ENCODE measurements around the gene OSBPL8. TPM values are rescaled to one million over a fixed set of nuclear protein-coding genes. Genes with fewer than 3 reads are reported as not detected.
"Not testable (repeated sequence)": the region's sequence is repeated elsewhere in the genome, so short reads cannot be mapped to it uniquely, and the experiment has no call there.

The OSBPL8 gene
- total RNA-seq, 1 donor from 2014 or later, result 43.2 TPM

DNA sequence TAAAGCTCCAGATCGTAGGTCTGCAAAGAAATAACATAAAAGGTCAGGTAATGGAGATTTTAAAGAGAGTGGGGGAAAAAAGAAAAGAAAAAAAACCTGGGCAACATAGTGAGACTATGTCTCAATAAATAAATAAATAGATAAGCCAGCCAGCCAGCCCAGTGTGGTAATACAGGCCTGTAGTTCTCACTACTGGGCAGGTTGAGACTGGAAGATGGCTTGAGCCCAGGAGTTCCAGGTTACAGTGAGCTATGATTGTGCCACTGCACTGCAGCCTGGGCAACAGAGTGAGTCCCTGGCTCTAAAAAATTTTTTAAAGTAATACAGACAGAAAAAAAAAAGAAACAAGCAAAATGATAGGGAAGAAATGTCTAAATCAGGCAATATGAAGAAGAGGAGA, 168.1 kb downstream of the OSBPL8 start:
- DNase-seq (ENCODE audit: low spot score), result no peak
- intact Hi-C loops (cut with DNase I), result no loop called here

DNA sequence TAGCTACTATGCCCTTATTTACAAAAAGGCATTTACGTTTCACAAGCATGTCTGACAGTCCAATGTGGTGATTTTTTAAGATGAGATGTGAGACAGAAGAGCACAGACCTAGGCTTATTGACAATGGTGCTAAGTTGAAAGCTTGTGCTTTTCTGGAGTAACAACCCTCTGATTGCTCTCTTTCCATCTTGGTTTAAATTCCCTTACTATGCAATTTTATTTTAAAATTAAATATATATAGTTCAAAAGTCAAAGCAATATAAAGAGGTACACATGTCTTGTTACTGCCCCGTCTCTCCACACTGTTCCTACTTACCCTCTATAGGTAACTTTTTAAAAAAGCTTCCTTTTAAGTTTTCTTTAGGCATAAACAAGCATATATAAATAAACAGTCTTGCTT, 172.0 kb downstream of the OSBPL8 start:
- DNase-seq (ENCODE audit: low spot score), result no peak
- intact Hi-C loops (cut with DNase I), result no loop called here

DNA sequence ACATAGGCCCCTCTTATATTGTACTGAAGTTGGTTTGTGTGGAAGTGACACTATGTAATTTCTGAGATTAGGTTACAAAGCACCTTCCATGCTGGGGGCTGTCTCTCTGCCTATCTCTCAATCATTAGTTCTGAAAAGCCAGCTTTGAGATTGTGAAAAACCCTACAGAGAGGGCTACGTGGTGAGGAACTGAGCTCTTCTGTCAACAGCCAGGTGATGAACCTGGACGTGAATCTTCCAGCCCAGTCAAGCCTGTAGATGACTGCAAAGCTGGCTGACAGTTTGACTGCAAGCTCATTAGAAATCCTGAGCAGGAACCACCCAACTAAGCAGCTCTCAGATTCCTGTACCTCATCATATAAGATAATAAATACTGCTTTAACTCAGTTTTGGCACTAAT, 175.0 kb downstream of the OSBPL8 start:
- DNase-seq (ENCODE audit: low spot score), result no peak
- intact Hi-C loops (cut with DNase I), result no loop called here

DNA sequence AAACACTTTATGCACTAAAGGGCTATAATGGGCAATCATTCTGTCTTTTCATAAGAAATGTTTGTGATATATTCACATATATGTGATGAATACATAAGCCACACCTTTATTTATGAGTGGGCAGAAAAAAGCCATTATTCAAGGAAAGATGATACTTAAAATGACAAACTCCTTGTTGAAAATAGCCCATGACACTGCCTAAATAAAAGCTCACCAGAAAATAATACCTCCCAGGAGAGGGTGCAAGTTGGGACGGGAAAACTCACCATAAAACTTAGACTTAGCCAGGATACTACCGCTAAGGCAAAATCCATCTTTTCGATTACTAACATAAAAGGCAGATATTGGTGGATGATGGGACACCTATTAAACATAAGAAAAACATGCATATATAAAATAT, 175.6 kb downstream of the OSBPL8 start:
- intact Hi-C loops (cut with DNase I), result no loop called here
- no peak for DNase-seq (ENCODE audit: low spot score)

DNA sequence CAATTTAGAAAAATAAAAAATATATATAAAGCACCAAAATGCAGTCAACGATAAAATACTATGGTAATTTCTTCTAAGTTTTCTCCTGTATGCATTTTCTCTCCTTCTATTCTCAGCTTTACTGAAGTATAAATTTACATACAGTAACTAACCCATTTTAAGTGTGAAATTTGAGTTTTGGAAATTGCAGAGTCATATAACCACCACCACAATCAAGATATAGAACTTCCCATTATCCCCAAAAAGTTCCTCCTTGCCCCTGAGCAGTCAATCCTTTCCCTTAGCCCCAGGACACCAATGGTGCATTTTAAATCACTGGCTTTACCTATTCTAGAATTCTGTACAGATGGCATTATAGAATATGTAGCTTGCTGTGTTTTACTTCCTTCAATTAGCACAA, 180.3 kb downstream of the OSBPL8 start:
- DNase-seq (ENCODE audit: low spot score), result no peak
- intact Hi-C loops (cut with DNase I), result no loop called here

DNA sequence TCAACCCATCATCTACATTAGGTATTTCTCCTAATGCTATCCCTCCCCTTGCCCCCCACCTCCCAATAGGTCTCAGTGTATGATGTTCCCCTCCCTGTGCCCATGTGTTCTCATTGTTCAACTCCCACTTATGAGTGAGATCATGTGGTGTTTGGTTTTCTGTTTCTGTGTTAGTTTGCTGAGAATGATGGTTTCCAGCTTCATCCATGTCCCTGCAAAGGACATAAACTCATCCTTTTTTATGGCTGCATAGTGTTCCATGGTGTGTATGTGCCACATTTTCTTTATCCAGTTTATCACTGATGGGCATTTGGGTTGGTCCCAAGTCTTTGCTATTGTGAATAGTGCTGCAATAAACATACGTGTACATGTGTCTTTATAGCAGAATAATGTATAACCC, 182.7 kb downstream of the OSBPL8 start:
- intact Hi-C loops (cut with DNase I), result not testable (repeated sequence)

DNA sequence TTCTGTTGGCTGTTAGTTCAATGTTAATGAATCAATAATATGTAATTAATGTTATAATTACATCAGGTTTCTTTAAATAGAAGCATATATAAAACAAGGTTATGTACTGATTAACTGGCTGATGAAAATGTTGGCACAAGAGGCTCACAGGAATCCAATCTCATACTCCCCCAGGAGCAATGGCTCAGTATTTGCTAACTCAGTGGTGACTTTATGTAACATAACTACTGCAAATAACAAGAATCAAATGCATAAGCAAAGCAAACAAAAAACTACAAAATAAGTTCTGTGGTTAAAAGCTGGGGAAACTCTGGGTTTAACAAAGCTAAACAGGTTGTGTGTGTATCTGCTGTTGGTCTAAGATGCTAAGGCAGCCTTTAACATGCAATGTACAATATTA, 183.6 kb downstream of the OSBPL8 start:
- DNase-seq (ENCODE audit: low spot score), result no peak
- intact Hi-C loops (cut with DNase I), result no loop called here

More for the DNA sequence above, 182.7 kb downstream of the OSBPL8 start:
- not testable (repeated sequence) for DNase-seq (ENCODE audit: low spot score)

DNA sequence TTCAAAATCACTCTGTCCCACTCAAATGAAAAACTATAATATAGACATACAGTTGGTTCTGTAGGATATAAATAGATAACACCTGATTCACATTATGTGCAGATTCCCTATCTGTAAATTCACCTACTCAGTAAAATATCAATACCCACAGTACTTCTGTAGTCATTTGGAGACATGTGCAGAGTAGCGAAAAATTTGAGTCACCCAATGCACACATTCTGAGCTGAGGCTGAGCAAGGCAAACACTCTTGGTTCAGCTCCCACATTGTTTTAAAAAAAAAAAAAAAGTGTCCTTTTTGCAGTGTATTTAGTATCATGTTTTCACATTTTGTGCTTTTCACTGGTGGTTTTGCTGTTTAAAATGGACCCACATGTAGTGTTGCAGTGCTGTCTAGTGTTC, 184.1 kb downstream of the OSBPL8 start:
- DNase-seq (ENCODE audit: low spot score), result no peak
- intact Hi-C loops (cut with DNase I), result no loop called here

DNA sequence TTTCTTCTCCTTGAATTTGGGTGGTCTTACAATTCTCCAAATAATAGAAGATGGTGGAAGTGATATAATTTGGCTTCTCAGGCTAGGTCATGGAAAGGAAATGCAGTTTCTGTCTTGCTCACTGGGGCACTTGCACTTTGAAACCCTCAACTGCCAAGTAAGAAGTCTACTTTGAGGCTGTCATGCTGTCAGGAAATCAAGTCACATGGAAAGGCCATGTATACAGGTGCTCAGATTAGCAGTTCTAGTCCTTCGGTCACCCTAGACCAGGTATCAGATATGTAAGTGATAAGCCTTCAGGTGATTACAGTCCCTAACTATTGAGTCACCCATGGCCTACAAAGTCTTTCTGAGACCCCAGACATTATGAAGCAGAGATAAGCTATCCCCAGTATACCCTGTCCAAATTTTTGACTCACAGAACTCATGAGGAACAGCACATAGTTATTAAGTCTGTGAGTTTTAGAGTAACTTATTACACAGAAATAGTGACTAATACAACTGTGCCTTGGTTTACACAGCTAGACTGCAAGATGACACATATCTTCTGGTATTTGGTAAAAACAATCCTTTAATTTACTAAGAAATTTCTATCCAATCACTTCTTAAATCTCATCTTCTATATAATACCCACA, 185.1 kb downstream of the OSBPL8 start:
- DNase-seq (ENCODE audit: low spot score), result no peak
- intact Hi-C loops (cut with DNase I), result no loop called here

DNA sequence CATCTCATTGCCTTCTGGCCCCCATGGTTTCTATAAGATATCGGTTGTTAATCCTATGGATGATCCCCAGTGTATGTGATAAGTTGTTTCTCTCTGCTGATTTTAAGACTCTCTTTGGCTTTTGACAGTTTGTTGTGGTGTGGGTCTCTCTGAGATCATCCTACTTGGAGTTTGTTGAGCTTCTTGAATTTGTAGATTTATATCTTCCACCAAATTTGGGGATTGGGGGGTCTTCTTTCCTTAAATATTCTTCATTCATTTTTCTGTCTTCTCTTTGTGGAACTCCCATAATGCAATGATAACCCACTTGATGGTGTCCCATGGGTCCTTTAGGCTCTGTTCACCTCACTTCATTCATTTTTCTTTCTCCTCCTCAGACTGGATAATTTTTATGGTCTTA, 191.3 kb downstream of the OSBPL8 start:
- intact Hi-C loops (cut with DNase I), result no loop called here
- DNase-seq (ENCODE audit: low spot score), result no peak

DNA sequence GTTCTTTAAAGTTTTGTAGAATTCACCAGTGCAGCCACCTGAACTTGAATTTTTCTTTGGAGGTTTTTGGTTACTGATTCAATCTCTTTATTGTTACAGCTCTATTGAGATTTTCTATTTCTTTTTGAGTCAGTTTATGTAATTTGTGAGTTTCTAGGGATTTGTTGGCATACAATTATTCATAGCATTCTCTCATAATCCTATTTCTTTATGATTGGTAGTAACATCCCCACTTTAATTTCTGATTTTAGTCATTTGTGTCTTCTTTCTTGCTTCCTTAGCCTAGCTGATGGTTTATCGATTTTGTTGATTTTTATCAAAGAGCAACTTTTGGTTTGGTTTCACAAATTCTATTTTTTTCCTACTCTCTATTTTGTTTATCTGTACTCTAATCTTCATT, 193.4 kb downstream of the OSBPL8 start:
- intact Hi-C loops (cut with DNase I), result no loop called here
- no peak for DNase-seq (ENCODE audit: low spot score)

DNA sequence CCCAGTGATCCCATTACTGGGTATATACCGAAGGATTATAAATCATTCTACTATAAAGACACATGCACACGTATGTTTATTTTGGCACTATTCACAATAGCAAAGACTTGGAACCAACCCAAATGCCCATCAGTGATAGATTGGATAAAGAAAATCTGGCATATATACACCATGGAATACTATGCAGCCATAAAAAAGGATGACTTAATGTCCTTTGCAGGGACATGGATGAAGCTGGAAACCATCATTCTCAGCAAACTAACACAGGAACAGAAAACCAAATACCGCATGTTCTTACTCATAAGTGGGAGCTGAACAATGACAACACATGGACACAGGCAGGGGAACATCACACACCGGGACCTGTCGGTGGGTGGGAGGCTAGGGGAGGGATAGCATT, 195.4 kb downstream of the OSBPL8 start:
- intact Hi-C loops (cut with DNase I); DNase-seq (ENCODE audit: low spot score): not testable (repeated sequence)

DNA sequence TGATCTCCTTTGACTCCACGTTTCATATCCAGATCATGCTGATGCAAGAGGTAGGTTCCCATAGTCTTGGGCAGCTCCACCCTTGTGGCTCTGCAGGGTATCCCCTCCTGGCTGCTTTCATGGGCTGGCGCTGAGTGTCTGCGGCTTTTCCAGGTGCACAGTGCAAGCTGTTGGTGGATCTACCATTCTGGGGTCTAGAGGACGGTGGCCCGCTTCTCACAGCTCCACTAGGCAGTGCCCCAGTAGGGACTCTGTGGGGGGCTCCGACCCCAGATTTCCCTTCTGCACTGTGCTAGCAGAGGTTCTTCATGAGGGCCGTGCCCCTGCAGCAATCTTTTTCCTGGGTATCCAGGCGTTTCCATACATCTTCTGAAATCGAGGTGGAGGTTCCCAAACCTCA, 199.3 kb downstream of the OSBPL8 start:
- intact Hi-C loops (cut with DNase I), result no loop called here

DNA sequence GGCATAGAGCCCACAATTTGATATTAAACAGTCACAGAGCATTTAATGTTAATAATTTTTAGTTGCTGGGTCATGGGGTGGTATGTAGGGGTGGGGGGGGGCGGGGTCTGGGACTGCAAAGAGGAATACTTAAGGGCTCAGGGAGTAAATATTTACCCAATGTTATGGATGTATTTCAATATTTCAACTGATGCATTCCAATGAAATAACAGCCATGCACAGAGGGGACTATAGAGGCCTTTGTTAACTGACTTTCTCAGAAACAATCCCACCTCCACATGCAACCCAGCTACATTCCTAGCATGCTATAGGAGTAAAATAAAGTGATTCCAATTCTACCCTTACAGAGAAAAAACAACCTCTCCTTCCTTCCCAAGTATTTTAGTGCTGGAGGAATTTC, 203.5 kb downstream of the OSBPL8 start:
- DNase-seq (ENCODE audit: low spot score), result no peak
- intact Hi-C loops (cut with DNase I), result no loop called here

More for the DNA sequence above, 199.3 kb downstream of the OSBPL8 start:
- DNase-seq (ENCODE audit: low spot score), result peak; percentile 63

DNA sequence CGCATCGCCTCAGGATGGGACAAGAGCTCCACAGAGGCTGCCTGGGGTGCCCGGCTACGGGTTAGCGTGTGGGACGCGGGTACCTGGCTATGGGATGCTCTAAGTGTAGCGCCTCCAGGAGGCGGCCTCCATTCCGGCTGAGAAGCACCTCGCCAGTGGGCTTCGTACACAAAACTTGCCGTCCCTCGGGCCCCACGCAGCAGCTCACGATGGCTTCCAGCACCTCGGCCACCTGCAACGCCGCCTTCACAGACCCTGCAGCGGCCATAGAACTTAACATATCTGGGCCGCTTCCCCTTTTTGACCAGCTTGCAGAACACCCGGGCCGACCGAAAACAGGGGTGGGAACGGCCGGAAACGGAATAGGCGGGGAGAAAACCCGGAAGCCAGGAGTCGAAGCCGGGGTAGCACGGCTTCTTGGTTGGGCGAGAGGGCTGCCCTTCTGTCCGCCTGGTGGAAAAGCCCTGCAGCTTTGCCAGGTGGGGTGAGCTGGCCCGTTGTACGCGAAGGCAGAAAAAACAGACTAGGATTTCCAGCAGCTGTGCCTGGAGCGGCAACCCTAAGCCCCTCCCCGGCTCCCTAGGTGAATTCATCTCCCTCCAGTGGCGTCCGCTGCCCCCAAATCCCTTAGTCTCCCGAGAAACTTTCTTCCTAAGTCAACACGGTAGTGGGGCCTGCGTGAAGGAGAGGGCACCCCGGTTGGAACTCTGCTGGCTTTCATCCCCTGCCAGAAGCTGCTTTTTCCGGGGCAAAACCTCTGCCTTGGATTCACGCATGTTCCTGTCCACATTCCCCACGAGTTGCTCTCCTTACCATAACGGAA, 211.3 kb downstream of the OSBPL8 start, which contains the start of gene BBS10:
Gene BBS10, minus strand, starts transcription at position 337 of the 823 bp plus-strand sequence. Its CDS starts 57 bp downstream, at position 280.
- peak; percentile 98 for DNase-seq (ENCODE audit: low spot score)
- intact Hi-C loops (cut with DNase I), result loop anchor here (2.0 to 10.0 kb wide), 5 partner anchors 109 to 833 kb away; partner anchors contain the start of genes KRR1, NAP1L1 and OSBPL8

DNA sequence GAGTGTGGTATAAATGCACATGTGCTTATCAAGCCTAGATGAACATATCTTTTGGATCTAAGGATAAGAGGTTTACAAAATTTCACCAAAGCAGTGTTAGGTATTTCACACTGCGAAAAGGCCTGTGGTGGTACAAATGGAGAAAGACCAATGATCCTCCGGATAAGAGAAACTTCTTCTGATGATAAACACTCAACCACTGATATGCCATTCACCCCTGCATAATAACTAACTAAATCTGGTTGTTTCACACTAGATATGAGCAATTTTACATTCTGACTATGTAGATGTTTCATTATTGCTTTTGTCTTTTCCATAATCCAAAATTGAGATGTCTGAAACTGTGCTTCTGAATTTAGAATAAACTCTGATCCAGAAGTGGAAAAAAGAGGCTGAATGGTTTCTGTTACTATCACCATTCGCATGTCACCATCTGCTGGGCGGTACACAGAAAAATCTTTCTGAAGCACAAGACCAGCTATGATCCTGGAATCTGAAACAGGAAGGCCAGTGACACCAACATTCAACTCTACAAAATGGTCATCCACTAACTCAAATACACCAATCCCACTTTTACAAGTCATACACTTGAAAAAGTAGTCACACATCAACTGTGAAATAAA, 212.7 kb downstream of the OSBPL8 start:
- intact Hi-C loops (cut with DNase I), result loop anchor here (2.0 to 10.0 kb wide), 5 partner anchors 110 to 832 kb away; partner anchors contain the start of genes KRR1 and OSBPL8
- DNase-seq (ENCODE audit: low spot score), result no peak

DNA sequence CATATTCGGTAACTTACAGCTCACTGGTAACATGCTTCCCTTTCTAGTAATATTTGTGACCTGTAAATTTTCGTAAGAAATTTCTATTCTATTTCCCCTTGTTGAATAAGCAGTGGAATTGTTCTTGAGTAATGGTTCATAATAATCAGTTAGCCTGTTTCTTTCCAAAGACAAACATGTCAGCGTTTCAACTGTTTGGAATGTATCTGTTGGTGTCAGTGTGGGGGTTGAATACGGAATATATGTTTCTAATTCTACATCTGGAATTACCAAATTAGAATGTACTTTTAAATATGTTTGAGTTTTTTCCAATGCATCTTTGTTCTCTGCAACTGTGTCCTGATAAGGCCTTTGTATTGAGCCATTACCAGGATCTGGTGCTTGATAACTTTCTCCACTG, 213.3 kb downstream of the OSBPL8 start:
- intact Hi-C loops (cut with DNase I), result loop anchor here (2.0 to 10.0 kb wide), 5 partner anchors 111 to 831 kb away; partner anchors contain the start of genes KRR1 and OSBPL8

DNA sequence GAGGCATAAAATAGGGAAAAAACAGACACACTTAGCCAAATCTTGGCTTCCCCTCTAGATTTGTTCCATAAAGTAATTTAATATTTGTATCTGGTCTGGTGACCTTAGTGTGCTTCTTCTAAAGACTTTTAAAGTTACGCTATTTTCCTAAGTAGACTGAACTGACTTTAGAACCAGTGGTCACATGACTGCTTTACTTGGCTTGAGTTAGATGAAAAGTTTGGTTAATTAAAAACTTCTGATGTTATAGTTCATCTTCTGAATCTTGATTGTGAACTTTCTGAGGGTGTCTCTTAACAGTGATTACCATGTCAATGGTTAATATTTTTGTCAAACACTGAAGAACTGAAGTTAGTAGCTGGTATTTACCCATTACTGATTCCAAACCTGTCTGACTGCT, 214.0 kb downstream of the OSBPL8 start:
- no peak for DNase-seq (ENCODE audit: low spot score)
- intact Hi-C loops (cut with DNase I), result loop anchor here (5.0 to 10.0 kb wide), 4 partner anchors 112 to 831 kb away; partner anchors contain the start of genes KRR1 and OSBPL8

More for the DNA sequence above, 213.3 kb downstream of the OSBPL8 start:
- no peak for DNase-seq (ENCODE audit: low spot score)

DNA sequence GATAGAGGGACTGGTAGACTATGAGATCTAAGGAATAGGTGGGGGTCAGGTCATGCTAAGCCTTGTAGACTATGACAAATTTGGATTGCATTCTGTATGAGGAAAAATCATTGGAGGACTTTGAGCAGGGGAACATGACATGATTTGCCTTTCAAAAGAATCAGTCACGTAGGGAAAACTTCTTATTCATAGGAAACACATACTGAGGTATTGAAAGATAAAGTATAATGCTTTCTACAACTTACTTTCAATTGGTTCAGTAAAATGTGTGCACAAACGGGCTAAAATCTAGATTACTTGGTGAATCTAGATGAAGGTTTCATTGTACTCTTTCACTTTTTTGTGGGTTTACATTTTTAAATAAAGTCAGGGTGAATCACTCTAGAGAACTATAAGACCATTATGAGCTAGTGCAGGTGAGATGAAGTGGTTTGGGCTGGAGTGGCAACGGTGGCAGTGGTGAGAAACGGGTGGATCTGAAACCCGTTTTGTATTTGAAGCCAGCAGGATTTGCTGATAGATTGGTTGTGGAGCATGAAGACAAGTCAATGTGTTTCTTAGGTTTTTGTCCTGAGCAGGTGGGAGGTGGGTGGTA, 218.0 kb downstream of the OSBPL8 start:
- no peak for DNase-seq (ENCODE audit: low spot score)
- intact Hi-C loops (cut with DNase I), result loop anchor here (5.0 to 10.0 kb wide), 2 partner anchors 74 to 827 kb away; partner anchors contain the start of gene KRR1
